ENCODE data around the gene MINPP1. TPM values are rescaled to one million over a fixed set of nuclear protein-coding genes. Genes with fewer than 3 reads are reported as not detected.

Gene MINPP1
- total RNA-seq, 1 donor from 2014 or later = 13.1 TPM

DNA sequence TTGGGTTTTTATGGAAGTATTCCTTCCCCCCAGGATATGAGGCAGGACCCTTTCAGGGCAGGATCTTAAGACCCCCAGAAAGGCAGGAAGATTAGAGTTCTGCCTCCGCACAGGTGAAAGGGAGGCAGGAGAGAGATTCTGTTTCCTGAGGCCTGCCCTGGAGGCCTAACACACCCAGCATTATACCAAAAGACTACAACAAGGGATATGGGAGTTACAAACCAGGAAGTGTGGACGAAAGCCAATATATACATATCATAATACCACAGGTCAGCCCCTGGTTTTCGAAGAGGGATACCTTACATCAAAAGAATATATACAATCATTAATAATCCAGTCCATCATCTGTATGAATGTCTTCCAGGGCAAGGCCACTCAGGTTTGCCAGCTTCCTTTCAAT is 14.2 kb downstream of the MINPP1 start:
- intact Hi-C loops (cut with micrococcal nuclease) = no loop called here

GRCh38 chr10:87519582-87519981 is 14.9 kb downstream of the MINPP1 start:
- intact Hi-C loops (cut with micrococcal nuclease) = no loop called here

DNA sequence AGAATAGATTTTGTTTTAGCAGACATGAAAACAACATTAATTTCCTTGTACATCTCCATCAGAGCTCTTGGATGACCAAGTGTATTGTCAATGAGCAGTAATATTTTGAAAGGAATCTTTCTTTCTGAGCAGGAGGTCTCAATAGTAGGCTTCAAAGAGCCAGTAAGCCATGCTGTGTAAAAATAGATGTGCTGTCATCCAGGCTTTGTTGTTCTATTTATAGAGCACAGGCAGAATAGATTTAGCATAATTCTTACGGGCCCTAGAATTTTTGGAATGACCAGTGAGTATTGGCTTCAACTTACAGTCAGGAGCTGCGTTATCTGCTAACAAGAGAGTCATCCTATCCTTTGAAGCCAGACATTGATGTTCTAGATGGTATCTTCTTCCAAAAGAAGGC is 19.0 kb downstream of the MINPP1 start:
- intact Hi-C loops (cut with micrococcal nuclease) = no loop called here

- intact Hi-C loops (cut with micrococcal nuclease) = no loop called here
Observed at GRCh38 chr10:87524296-87524695, 19.6 kb downstream of the MINPP1 start.

GRCh38 chr10:87531908-87532622 is 27.4 kb downstream of the MINPP1 start:
- intact Hi-C loops (cut with micrococcal nuclease) = no loop called here

DNA sequence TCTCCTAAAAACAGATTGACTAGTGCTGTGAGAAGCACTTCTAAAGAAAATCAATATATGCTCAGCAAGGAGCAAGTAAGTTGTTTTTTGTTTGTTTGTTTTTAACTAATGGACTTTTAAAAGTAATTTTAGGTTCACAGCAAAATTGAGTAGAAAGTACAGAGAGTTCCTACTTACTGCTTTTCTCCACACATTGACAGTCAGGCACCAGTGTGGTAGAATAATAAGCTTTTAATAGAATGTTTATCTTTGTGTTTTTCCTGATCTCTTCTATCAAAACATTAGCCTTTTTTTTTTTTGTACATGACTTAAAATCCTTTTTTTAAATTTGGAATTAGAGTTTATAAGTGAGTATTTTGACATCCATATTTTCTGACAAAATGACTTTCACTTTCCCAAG is 28.0 kb downstream of the MINPP1 start:
- intact Hi-C loops (cut with micrococcal nuclease) = loop anchor here (1.0 kb wide), 3 partner anchors 203 to 1021 kb away; no protein-coding TSS in a partner anchor

DNA sequence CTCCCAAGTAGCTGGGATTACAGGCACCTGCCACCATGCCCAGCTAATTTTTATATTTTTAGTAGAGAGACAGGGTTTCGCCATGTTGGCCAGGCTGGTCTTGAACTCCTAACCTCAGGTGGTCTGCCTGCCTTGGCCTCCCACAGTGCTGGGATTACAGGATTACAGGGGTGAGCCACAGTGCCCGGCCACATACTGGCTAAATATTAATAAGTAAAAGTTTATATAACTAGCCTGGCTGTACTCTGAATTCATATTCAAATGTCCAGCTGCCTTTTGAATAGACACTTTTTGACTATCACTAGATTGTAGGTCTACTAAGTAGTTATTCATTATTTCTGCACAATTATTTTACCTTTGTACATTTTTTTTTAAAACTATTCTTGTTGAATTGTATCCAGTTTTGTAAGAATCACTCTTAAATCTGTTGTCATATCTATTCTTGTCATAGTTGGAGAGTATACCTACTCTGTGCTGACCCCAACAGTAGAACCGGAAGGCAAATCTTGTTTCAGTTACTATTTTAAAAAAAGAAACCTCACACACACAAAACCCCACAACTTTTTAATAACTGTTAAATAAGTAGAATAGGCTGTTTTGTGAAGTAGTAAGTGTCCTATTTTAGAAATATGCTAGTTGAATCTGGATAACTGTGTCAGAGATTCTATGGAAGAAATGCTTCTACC is 29.6 kb downstream of the MINPP1 start:
- intact Hi-C loops (cut with micrococcal nuclease) = no loop called here

GRCh38 chr10:87538092-87539015 is 33.7 kb downstream of the MINPP1 start:
- intact Hi-C loops (cut with micrococcal nuclease) = no loop called here

DNA sequence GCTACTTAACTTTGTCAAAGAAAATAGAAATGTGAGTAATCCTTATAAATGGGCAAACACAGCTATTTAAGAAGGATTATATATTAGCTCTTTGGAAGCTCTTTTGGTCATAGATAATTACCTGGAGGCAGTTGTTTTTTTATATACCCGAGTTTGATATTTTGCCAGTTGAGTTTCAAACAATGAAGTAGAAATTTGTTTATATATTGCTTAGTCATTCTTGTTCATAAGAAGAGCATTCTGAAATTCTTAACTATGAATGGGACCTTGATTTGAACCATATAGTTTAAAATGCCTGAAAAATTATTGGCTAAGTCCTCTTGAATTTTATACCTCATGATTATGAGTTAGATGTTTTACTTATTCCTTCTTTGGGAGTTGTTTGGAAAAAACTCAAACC is 36.4 kb downstream of the MINPP1 start:
- intact Hi-C loops (cut with micrococcal nuclease) = no loop called here

DNA sequence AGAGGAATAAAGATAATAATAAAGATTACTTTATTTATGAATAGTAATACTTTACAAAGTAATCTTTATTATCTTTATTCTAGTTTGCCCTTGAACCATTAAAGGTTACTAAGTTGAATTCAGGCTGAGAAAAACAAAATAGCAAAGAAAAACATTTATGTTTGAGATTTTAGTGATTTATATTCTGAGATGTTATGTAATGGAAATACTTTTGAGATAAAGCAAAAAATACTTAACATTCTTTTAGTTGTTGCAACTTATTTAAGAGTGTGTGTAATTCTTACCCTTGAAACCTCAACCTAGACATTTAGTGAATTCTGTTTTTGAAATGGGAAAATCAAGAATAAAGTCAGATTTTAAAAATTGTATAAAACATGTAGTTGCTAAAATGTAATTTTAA is 40.0 kb downstream of the MINPP1 start:
- intact Hi-C loops (cut with micrococcal nuclease) = no loop called here

GRCh38 chr10:87545783-87546182 is 41.1 kb downstream of the MINPP1 start:
- intact Hi-C loops (cut with micrococcal nuclease) = no loop called here

GRCh38 chr10:87546210-87546609 is 41.5 kb downstream of the MINPP1 start:
- intact Hi-C loops (cut with micrococcal nuclease) = no loop called here

- intact Hi-C loops (cut with micrococcal nuclease) = no loop called here
Observed at GRCh38 chr10:87546971-87547413, 42.3 kb downstream of the MINPP1 start.

GRCh38 chr10:87547734-87548311 is 43.1 kb downstream of the MINPP1 start:
- intact Hi-C loops (cut with micrococcal nuclease) = no loop called here

DNA sequence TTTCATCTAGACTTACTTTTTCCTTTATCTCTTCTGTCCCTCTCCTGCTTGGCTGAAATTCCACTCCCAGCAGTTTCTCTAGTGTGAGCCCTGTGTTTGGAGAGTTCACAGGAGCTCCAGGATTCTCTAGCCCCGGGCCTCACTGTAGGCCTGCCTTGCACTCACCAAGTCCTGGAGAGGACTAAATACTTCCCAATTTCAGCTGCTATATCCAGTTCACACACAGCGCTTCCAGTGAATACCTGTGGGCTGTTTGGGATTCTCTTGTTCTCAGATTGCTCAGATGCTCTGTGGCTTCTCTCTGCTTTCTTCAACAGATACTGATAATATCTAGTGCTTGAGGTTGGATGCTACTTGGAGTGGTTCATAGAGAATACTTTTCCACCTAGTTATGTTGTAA is 46.0 kb downstream of the MINPP1 start:
- intact Hi-C loops (cut with micrococcal nuclease) = no loop called here

- intact Hi-C loops (cut with micrococcal nuclease) = no loop called here
Observed at GRCh38 chr10:87551326-87551725, 46.6 kb downstream of the MINPP1 start.

GRCh38 chr10:87552248-87552929 is 47.7 kb downstream of the MINPP1 start:
- intact Hi-C loops (cut with micrococcal nuclease) = no loop called here

DNA sequence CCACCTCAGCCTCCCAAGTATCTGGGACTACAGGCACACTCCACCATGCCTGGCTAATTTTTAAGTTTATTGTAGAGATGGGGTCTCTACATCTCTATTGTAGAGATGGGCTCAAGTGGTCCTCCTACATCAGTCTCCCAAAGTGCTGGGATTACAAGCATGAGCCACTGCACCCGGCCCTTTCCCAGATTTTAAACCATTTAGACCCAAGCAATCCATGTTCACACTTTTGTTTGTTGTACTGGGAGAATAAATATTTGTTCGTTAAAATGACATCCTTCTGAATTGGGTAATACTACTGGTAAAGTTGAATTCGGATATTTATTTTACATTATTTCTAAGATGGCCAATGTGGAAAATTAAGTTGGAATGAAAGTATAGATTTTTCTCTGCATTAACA is 52.7 kb downstream of the MINPP1 start:
- intact Hi-C loops (cut with micrococcal nuclease) = no loop called here

DNA sequence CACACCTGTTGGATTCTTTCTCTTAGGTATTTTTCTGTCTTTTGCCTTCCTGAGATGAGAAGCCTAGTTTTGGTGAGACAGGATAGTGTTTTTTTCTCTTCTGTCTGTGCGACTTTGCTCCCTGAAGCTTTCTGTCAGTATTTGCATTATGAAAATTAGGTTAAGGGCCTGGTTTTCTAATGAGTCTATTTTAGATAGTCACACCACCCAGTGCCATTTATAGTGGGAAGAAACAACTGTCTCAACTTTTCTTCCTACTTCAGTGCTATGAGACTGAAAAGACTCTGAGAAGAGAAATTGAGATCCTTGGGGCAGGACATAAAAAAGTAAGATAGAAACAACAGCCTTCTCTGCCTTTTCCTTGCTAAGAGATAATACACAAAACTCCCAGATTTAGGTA is 53.6 kb downstream of the MINPP1 start:
- intact Hi-C loops (cut with micrococcal nuclease) = no loop called here

DNA sequence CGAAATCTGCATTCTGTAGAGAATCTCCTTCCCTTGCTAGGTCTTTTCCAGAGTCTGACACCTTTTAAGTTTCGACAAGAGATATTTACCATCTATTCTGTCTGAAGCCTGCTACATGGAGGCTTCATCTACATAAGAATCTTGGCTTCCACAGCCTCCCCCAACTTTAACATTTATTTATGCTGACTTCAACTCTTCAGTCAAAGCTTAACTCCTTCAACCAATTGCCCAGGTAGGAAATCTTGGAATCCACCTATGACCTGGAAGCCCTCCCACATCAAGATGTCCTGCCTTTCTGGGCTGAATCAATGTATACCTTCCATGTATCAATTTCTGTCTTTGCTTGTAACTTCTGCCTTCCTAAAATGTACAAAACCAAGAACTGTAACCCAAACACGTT is 54.7 kb downstream of the MINPP1 start:
- intact Hi-C loops (cut with micrococcal nuclease) = no loop called here
